Activated T-cell treated with anti-CD3 and anti-CD28 coated beads, Interleukin-2, amount 50 U/mL, for 72 hours (primary cell): ENCODE results near the gene NXPE4. TPM values are rescaled to one million over a fixed set of nuclear protein-coding genes. Genes with fewer than 3 reads are reported as not detected.
"Not testable (repeated sequence)": the region's sequence is repeated elsewhere in the genome, so short reads cannot be mapped to it uniquely, and the experiment has no call there.

ENCODE experiments used
- ATAC-seq, 2 donors: fragments of 150-1000 bp; cut with Tn5 transposase; replicated peaks in 1 of 2; 2 replicates each; pipeline ENCODE4 v1.10.0; 2021; ENCODE audit warnings: moderate library complexity in 2 of 2, mild to moderate bottlenecking in 1 of 2
- DNase-seq, 2 donors: peaks; one replicate each; pipeline ENCODE4 v3.0.0; 2021 to 2022; ENCODE audit warnings: mixed read lengths in 1 of 2
- H3K27ac Mint-ChIP-seq: one replicate; pipeline ENCODE4 v1.8.0; 2022; ENCODE audit warnings: mild to moderate bottlenecking, moderate library complexity, mixed read lengths
- H3K27me3 Mint-ChIP-seq: one replicate; pipeline ENCODE4 v1.8.0; 2022; ENCODE audit warnings: low read depth, mixed read lengths
- H3K36me3 Mint-ChIP-seq, 2 donors: one replicate each; pipeline ENCODE4 v1.8.0; 2022; ENCODE audit warnings: mixed read lengths in 2 of 2, mild to moderate bottlenecking in 1 of 2; ENCODE audit not compliant: insufficient read depth in 2 of 2
- H3K4me1 Mint-ChIP-seq: one replicate; pipeline ENCODE4 v1.8.0; 2022; ENCODE audit warnings: low read depth, mixed read lengths
- H3K4me3 Mint-ChIP-seq, 2 donors: one replicate each; pipeline ENCODE4 v1.8.0; 2022; ENCODE audit warnings: mild to moderate bottlenecking in 2 of 2, mixed read lengths in 2 of 2, moderate library complexity in 2 of 2
- H3K9me3 Mint-ChIP-seq, 2 donors: one replicate each; pipeline ENCODE4 v1.8.0; 2022; ENCODE audit warnings: mixed read lengths in 2 of 2
- total RNA-seq, 2 donors: library from RNA; stranded (reverse); gene quantifications; one replicate each; pipeline ENCODE4 v1.2.3, GENCODE V29; 2022

The NXPE4 gene
- total RNA-seq, 2 donors from 2014 or later = not detected

DNA sequence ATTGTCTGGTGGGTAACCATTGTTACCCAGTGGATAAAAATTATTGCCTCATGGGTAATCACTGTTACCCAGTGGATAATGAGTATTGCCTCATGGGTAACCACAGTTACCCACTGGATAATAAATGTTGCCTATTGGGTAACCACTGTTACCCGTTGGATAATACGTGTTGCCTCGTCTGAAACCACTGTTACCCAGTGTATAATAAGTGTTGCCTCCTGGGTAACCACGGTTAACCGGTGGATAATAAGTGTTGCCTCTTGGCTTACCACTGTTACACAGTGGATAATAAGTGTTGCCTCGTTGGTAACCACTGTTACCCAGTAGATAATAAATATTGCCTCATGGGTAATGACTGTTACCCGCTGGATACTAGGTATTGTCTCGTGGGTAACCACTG, 20.9 kb upstream of the NXPE4 start:
- DNase-seq = no peak
- Mint-ChIP-seq H3K4me3 (no peak overlapping the region), H3K27me3 (no peaks in the 10 kb centered on the region), H3K4me1 (no peaks in the 10 kb centered on the region), H3K36me3 (no peaks in the 10 kb centered on the region), H3K27ac (no peak overlapping the region), H3K9me3 (peaks cover 0 to 2% of the 10 kb centered on the region in 2 donors)
- no peak for ATAC-seq

DNA sequence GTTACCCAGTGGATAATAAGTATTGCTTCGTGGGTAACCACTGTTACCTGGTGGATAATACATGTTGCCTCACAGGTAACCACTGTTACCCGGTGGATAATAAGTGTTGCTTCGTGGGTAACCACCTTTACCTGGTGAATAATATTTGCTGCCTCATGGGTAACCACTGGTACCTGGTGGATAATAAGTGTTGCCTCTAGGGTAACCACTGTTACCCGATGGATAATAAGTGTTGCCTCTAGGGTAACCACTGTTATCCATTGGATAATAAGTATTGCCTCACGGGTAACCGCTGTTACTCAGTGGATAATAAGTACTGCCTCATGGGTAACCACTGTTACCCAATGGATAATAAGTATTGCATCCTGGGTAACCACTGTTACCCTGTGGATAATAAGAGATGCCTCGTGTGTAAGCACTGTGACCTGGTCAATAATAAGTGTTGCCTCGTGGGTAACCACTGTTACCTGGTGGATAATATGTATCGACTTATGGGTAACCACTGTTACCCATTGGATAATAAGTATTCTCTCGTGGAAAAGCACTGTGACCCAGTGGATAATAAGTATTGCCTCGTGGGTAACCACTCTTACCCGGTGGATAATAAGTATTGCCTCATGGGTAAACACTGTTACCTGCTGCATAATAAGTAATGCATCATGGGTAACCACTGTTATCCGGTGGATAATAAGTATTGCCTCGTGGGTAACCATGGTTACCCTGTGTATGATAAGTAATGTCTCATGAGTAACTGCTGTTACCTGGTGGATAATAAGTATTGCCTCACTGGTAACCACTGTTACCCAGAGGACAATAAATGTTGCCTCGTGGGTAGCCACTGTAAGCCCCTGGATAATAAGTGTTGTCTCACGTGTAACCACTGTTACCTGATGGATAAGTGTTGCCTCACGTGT, 20.1 kb upstream of the NXPE4 start:
- no peaks in the 10 kb centered on the region for H3K4me1 Mint-ChIP-seq
- DNase-seq = no peak
- no peak overlapping the region for H3K4me3 Mint-ChIP-seq
- ATAC-seq = no peak
- H3K36me3 Mint-ChIP-seq = no peaks in the 10 kb centered on the region
- peaks cover 0 to 2% of the 10 kb centered on the region in 2 donors for H3K9me3 Mint-ChIP-seq
- no peaks in the 10 kb centered on the region for H3K27me3 Mint-ChIP-seq
- no peak overlapping the region for H3K27ac Mint-ChIP-seq

DNA sequence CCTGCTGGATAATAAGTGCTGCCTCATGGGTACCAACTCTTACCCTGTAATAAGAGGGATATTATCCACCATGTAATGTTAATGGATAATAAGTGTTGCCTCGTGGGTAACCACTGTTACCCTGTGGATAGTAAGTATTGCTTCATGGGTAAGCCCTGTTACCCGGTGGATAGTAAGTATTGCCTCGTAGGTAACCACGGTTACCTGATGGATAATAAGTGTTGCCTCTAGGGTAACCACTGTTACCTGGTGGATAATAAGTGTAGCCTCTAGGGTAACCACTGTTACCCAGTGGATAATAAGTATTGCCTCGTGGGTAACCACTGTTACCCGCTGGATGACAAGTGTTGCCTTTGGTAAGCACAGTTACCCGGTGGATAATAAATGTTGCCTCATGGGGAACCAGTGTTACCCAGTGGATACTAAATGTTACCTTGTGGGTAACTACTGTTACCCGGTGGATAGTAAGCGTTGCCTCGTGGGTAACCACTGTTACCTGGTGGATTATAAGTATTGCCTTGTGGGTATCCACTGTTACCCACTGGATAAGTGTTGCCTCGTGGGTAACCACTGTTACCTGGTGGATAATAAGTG, 18.6 kb upstream of the NXPE4 start:
- no peak for ATAC-seq
- H3K36me3 Mint-ChIP-seq = no peaks in the 10 kb centered on the region
- peaks cover 0 to 2% of the 10 kb centered on the region in 2 donors for H3K9me3 Mint-ChIP-seq
- no peaks in the 10 kb centered on the region for H3K27me3 Mint-ChIP-seq
- H3K4me1 Mint-ChIP-seq = no peaks in the 10 kb centered on the region
- no peak for DNase-seq
- no peak overlapping the region for H3K27ac Mint-ChIP-seq
- no peak overlapping the region for H3K4me3 Mint-ChIP-seq

DNA sequence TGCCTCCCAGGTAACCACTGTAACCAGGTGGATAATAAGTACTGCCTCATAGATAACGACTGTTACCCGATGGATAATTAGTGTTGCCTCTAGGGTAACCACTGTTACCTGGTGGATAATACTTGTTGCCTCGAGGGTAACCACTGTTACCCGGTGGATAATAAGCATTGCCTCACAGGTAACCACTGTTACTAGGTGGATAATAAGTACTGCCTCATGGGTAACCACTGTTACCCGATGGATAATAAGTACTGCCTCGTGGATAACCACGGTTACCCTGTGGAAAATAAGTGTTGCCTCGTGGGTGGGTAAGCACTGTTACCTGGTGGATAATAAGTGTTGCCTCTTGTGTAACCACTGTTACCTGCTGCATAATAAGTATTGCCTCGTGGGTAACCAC, 17.5 kb upstream of the NXPE4 start:
- not testable (repeated sequence) for H3K9me3 Mint-ChIP-seq, DNase-seq, H3K36me3 Mint-ChIP-seq, ATAC-seq, H3K27me3 Mint-ChIP-seq, H3K4me3 Mint-ChIP-seq, H3K4me1 Mint-ChIP-seq, H3K27ac Mint-ChIP-seq

DNA sequence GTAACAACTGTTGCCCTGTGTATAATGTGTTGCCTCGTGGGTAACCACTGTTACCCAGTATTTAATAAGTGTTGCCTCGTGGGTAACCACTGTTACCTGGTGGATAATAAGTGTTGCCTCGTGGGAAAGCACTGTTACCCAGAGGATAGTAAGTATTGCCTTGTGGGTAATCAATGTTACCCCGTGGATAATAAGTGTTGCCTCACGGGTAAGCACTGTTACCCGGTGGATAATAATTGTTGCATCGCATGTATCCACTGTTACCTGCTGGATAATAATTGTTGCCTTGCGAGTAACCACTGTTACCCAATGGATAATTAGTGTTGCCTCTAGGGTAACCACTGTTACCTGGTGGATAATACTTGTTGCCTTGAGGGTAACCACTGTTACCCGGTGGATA, 17.1 kb upstream of the NXPE4 start:
- no peaks in the 10 kb centered on the region for H3K36me3 Mint-ChIP-seq
- H3K9me3 Mint-ChIP-seq = no peaks in the 10 kb centered on the region
- DNase-seq = no peak
- H3K27ac Mint-ChIP-seq = no peak overlapping the region
- no peak for ATAC-seq
- no peaks in the 10 kb centered on the region for H3K27me3 Mint-ChIP-seq
- no peaks in the 10 kb centered on the region for H3K4me1 Mint-ChIP-seq
- H3K4me3 Mint-ChIP-seq = no peak overlapping the region

DNA sequence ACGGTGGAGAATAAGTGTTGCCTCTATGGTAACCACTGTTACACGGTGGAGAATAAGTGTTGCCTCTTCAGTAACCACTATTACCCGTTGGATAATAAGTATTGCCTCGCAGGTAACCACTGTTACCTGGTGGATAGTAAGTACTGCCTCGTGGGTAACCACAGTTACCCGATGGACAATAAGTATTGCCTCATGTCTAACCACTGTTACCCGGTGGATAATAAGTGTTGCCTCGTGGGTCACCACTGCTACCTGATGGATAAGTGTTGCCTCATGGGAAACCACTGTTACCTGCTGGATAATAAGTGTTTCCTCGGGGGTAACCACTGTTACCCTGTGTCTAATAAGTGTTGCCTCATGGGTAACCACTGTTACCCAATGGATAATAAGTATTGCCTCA, 16.6 kb upstream of the NXPE4 start:
- H3K27ac Mint-ChIP-seq, ATAC-seq, H3K27me3 Mint-ChIP-seq, H3K4me3 Mint-ChIP-seq, H3K9me3 Mint-ChIP-seq, H3K36me3 Mint-ChIP-seq, DNase-seq, H3K4me1 Mint-ChIP-seq: not testable (repeated sequence)

DNA sequence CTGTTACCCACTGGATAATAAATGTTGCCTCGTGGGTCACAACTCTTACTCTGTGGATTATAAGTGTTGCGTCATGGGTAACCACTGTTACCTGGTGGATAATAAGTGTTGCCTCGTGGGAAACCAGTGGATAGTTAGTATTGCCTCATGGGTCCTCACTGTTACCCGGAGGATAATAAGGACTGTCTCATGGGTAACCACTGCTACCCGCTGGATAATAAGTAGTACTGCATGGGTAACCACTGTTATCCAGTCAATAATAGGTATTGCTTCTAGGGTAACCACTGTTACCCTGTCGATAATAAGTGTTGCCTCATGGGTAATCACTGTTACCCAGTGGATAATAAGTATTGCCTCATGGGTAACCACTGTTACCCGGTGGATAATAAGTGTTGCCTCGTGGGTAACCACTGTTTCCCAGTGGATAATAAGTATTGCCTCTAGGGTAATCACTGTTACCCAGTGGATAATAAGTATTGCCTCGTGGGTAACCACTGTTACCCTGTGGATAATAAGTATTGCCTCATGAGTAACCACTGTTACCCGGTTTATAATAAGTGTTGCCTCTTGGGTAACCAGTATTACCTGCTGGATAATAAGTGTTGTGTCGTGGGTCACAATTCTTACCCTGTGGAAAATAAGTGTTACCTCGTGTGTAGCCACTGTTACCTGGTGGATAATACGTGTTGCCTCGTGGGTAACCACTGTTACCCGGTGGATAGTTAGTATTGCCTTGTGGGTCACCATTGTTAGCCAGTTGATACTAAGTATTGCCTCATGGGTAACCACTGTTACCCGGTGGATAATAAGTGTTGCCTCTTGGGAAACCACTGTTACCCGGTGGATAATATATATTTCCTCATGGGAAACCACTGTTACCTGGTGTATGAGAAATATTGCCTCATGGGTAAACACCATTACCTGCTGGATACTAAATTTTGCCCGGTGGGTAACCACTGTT, 15.7 kb upstream of the NXPE4 start:
- DNase-seq (no peak), ATAC-seq (no peak)
- peaks cover 0 to 2% of the 10 kb centered on the region in 2 donors for H3K9me3 Mint-ChIP-seq
- H3K4me3 Mint-ChIP-seq = no peak overlapping the region
- H3K27me3 Mint-ChIP-seq = no peaks in the 10 kb centered on the region
- H3K36me3 Mint-ChIP-seq = no peaks in the 10 kb centered on the region
- H3K27ac Mint-ChIP-seq = no peak overlapping the region
- H3K4me1 Mint-ChIP-seq = no peaks in the 10 kb centered on the region

DNA sequence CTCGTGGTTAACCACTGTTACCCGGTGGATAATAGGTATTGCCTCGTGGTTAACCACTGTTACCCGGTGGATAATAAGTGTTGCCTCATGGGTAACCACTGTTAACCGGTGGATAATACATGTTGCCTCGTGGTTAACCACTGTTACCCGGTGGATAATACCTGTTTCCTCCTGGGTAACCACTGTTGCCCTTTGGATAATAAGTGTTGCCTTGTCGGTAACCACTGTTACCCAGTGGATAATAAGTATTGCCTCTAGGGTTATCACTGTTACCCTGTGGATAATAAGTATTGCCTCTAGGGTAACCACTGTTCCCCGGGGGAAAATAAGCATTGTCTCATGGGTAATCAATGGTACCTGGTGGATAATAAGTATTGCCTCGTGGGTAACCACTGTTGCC, 15.0 kb upstream of the NXPE4 start:
- Mint-ChIP-seq H3K4me1 (no peaks in the 10 kb centered on the region), H3K4me3 (no peak overlapping the region), H3K36me3 (no peaks in the 10 kb centered on the region), H3K27me3 (no peaks in the 10 kb centered on the region), H3K27ac (no peak overlapping the region), H3K9me3 (peaks cover 0 to 2% of the 10 kb centered on the region in 2 donors)
- DNase-seq (no peak), ATAC-seq (no peak)

DNA sequence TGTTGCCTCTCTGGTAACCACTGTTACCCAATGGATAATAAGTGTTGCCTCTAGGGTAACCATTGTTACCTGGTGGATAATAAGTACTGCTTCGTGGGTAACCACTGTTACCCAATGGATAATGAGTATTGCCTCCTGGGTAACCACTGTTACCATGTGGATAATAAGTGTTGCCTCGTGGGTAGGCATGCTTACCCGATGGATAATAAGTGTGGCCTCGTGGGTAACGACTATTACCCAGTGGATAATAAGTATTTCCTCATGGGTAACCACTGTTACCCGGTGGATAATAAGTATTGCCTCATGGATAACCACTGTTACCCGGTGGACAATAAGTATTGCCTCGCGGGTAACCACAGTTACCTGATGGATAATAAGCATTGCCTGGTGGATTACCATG, 13.8 kb upstream of the NXPE4 start:
- Mint-ChIP-seq H3K4me3 (no peak overlapping the region), H3K36me3 (no peaks in the 10 kb centered on the region), H3K27ac (no peak overlapping the region), H3K4me1 (no peaks in the 10 kb centered on the region), H3K9me3 (peaks cover 0 to 2% of the 10 kb centered on the region in 2 donors), H3K27me3 (no peaks in the 10 kb centered on the region)
- ATAC-seq (no peak), DNase-seq (no peak)

DNA sequence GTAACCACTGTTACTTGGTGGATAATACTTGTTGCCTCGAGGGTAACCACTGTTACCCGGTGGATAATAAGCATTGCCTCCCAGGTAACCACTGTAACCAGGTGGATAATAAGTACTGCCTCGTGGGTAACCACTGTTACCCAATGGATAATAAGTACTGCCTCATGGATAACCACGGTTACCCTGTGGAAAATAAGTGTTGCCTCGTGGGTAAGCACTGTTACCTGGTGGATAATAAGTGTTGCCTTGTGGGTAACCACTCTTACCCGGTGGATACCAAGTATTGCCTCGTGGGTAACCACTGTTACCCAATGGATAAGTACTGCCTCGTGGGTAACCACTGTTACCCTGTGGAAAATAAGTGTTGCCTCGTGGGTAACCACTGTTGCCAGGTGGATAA, 13.0 kb upstream of the NXPE4 start:
- H3K4me3 Mint-ChIP-seq, H3K9me3 Mint-ChIP-seq, H3K36me3 Mint-ChIP-seq, H3K27me3 Mint-ChIP-seq, H3K4me1 Mint-ChIP-seq, DNase-seq, H3K27ac Mint-ChIP-seq, ATAC-seq: not testable (repeated sequence)

DNA sequence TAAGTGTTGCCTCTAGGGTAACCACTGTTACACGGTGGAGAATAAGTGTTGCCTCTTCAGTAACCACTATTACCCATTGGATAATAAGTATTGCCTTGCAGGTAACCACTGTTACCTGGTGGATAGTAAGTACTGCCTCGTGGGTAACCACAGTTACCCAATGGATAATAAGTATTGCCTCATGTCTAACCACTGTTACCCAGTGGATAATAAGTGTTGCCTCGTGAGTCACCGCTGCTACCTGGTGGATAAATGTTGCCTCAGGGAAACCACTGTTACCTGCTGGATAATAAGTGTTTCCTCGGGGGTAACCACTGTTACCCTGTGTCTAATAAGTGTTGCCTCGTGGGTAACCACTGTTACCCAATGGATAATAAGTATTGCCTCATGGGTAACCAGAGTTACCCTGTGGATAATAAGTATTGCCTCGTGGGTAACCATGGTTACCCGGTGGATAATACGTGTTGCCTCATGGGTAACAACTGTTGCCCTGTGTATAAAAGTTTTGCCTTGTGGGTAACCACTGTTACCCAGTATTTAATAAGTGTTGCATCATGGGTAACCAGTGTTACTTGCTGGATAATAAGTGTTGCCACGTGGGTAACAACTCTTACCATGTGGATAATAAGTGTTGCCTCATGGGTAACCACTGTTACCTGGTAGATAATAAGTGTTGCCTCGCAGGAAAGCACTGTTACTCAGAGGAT, 12.3 kb upstream of the NXPE4 start:
- no peak overlapping the region for H3K4me3 Mint-ChIP-seq
- H3K36me3 Mint-ChIP-seq = no peaks in the 10 kb centered on the region
- ATAC-seq = no peak

DNA sequence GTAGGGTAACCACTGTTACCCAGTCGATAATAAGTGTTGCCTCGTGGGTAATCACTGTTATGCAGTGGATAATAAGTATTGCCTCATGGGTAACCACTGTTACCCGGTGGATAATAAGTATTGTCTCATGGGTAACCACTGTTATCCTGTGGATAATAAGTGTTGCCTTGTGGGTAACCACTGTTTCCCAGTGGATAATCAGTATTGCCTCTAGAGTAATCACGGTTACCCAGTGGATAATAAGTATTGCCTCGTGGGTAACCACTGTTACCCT, 11.2 kb upstream of the NXPE4 start:
- not testable (repeated sequence) for H3K4me3 Mint-ChIP-seq, ATAC-seq, H3K4me1 Mint-ChIP-seq, H3K36me3 Mint-ChIP-seq, H3K27me3 Mint-ChIP-seq, DNase-seq, H3K9me3 Mint-ChIP-seq, H3K27ac Mint-ChIP-seq

More for the DNA sequence above, 12.3 kb upstream of the NXPE4 start:
- H3K27ac Mint-ChIP-seq = no peak overlapping the region
- H3K4me1 Mint-ChIP-seq = no peaks in the 10 kb centered on the region
- no peaks in the 10 kb centered on the region for H3K27me3 Mint-ChIP-seq
- peaks cover 0 to 2% of the 10 kb centered on the region in 2 donors for H3K9me3 Mint-ChIP-seq
- no peak for DNase-seq
